GM12864 (cell line): ENCODE results near the gene BLZF1.

Experiments used
- DNase-seq: peaks from one replicate; pipeline ENCODE4 v3.0.0-alpha.2; 2011; ENCODE audit warnings: low read depth
- H3K4me3 ChIP-seq: 2 replicates; pipeline ENCODE4 v1.5.1; 2011; ENCODE audit warnings: mild to moderate bottlenecking, low read depth, low read length, control low read depth
- CTCF ChIP-seq: IDR thresholded peaks from 2 replicates; pipeline ENCODE4 v1.5.1; 2011; ENCODE audit warnings: low read depth, mild to moderate bottlenecking, moderate library complexity, low read length, control low read depth, inconsistent platforms; ENCODE audit errors: missing control alignments

BLZF1 gene

GRCh38 chr1:169367686-169368405, at the start of gene BLZF1, which contains the start of gene NME7:
Gene BLZF1 (plus strand): TSS chr1:169368195. CDS start chr1:169369523, 1,328 bp downstream.
Gene NME7 (minus strand): TSS chr1:169367797. CDS start chr1:169367710, 87 bp downstream.
- peak within 1 kb of the TSS; percentile 95 for H3K4me3 ChIP-seq
- TF ChIP-seq CTCF = no peak

GRCh38 chr1:169318536-169319244, 49.3 kb upstream of the BLZF1 start:
- DNase-seq = no peak
- TF ChIP-seq CTCF = no peak
- no peak overlapping the region for H3K4me3 ChIP-seq

More at GRCh38 chr1:169367686-169368405, at the start of gene BLZF1, which contains the start of gene NME7:
- DNase-seq = peak; percentile 93

- TF ChIP-seq CTCF = no peak
- no peak overlapping the region for H3K4me3 ChIP-seq
- DNase-seq = no peak
Measured at GRCh38 chr1:169321539-169321938, 46.5 kb upstream of the BLZF1 start.

GRCh38 chr1:169322138-169322537, 45.9 kb upstream of the BLZF1 start:
- no peak overlapping the region for H3K4me3 ChIP-seq
- no peak for DNase-seq
- no peak for TF ChIP-seq CTCF

GRCh38 chr1:169325117-169325516, 42.9 kb upstream of the BLZF1 start:
- no peak overlapping the region for H3K4me3 ChIP-seq
- no peak for DNase-seq
- no peak for TF ChIP-seq CTCF

- no peak for TF ChIP-seq CTCF
- no peak overlapping the region for H3K4me3 ChIP-seq
- DNase-seq = no peak
Measured at GRCh38 chr1:169326261-169326955, 41.6 kb upstream of the BLZF1 start.
